ENCODE measurements around the gene SSBP3. TPM values are rescaled to one million over a fixed set of nuclear protein-coding genes. Genes with fewer than 3 reads are reported as not detected.
"Not testable (repeated sequence)": the region's sequence is repeated elsewhere in the genome, so short reads cannot be mapped to it uniquely, and the experiment has no call there.

The SSBP3 gene
- polyA plus RNA-seq, 1 donor from 2014 or later, result 6.6 TPM

GRCh38 chr1:54225986-54226559 lies 180.1 kb downstream of the SSBP3 start:
- Mint-ChIP-seq H3K27me3 (no peaks in the 10 kb centered on the region), H3K9me3 (no peaks in the 10 kb centered on the region), H3K4me3 (no peak overlapping the region), H3K36me3 (no peaks in the 10 kb centered on the region), H3K4me1 (no peaks in the 10 kb centered on the region), H3K27ac (no peak overlapping the region)

- H3K4me1 Mint-ChIP-seq, result no peaks in the 10 kb centered on the region
- no peaks in the 10 kb centered on the region for H3K27me3 Mint-ChIP-seq
- H3K9me3 Mint-ChIP-seq, result no peaks in the 10 kb centered on the region
- peak overlapping the region in 1 of 3 donors; percentile 21 for H3K27ac Mint-ChIP-seq
- H3K36me3 Mint-ChIP-seq, result no peaks in the 10 kb centered on the region
- no peak overlapping the region for H3K4me3 Mint-ChIP-seq
Measured at GRCh38 chr1:54225378-54225777, 180.8 kb downstream of the SSBP3 start.

- Mint-ChIP-seq H3K36me3 (no peaks in the 10 kb centered on the region), H3K4me1 (no peaks in the 10 kb centered on the region), H3K4me3 (no peak overlapping the region), H3K27me3 (no peaks in the 10 kb centered on the region), H3K9me3 (no peaks in the 10 kb centered on the region), H3K27ac (no peak overlapping the region)
Measured at GRCh38 chr1:54224233-54224632, 182.0 kb downstream of the SSBP3 start.

- Mint-ChIP-seq H3K27ac (no peak overlapping the region), H3K4me1 (no peaks in the 10 kb centered on the region), H3K9me3 (no peaks in the 10 kb centered on the region), H3K27me3 (no peaks in the 10 kb centered on the region), H3K4me3 (no peak overlapping the region), H3K36me3 (peaks cover under 1% of the 10 kb centered on the region)
Measured at GRCh38 chr1:54223441-54224202, 182.6 kb downstream of the SSBP3 start.

- Mint-ChIP-seq H3K9me3 (no peaks in the 10 kb centered on the region), H3K27me3 (no peaks in the 10 kb centered on the region), H3K4me3 (no peak overlapping the region), H3K27ac (peak overlapping the region in 1 of 3 donors; percentile 50), H3K4me1 (no peaks in the 10 kb centered on the region), H3K36me3 (peaks cover 2% of the 10 kb centered on the region)
Measured at GRCh38 chr1:54222711-54223110, 183.5 kb downstream of the SSBP3 start.

GRCh38 chr1:54221867-54222484 lies 184.2 kb downstream of the SSBP3 start:
- Mint-ChIP-seq H3K9me3 (no peaks in the 10 kb centered on the region), H3K36me3 (peaks cover 4% of the 10 kb centered on the region), H3K27ac (no peak overlapping the region), H3K4me1 (peaks cover 0 to 3% (median 0%) of the 10 kb centered on the region in 3 donors), H3K27me3 (no peaks in the 10 kb centered on the region), H3K4me3 (no peak overlapping the region)

- Mint-ChIP-seq H3K4me1 (peaks cover 0 to 3% (median 0%) of the 10 kb centered on the region in 3 donors), H3K4me3 (no peak overlapping the region), H3K27ac (no peak overlapping the region), H3K36me3 (peaks cover 6% of the 10 kb centered on the region), H3K9me3 (no peaks in the 10 kb centered on the region), H3K27me3 (no peaks in the 10 kb centered on the region)
Measured at GRCh38 chr1:54221113-54221834, 184.9 kb downstream of the SSBP3 start.

- Mint-ChIP-seq H3K27me3 (no peaks in the 10 kb centered on the region), H3K36me3 (peaks cover 6% of the 10 kb centered on the region), H3K27ac (no peak overlapping the region), H3K4me3 (no peak overlapping the region), H3K9me3 (no peaks in the 10 kb centered on the region), H3K4me1 (peaks cover 0 to 3% (median 0%) of the 10 kb centered on the region in 3 donors)
Measured at GRCh38 chr1:54220004-54220811, 186.0 kb downstream of the SSBP3 start.

GRCh38 chr1:54219688-54220003 lies 186.5 kb downstream of the SSBP3 start:
- Mint-ChIP-seq H3K4me3 (no peak overlapping the region), H3K36me3 (peaks cover 6% of the 10 kb centered on the region), H3K27me3 (no peaks in the 10 kb centered on the region), H3K27ac (no peak overlapping the region), H3K9me3 (no peaks in the 10 kb centered on the region), H3K4me1 (peaks cover 0 to 3% (median 0%) of the 10 kb centered on the region in 3 donors)

GRCh38 chr1:54218883-54219687 lies 187.1 kb downstream of the SSBP3 start:
- Mint-ChIP-seq H3K27ac (peak overlapping the region in 1 of 3 donors; percentile 65), H3K27me3 (no peaks in the 10 kb centered on the region), H3K4me3 (no peak overlapping the region), H3K36me3 (peaks cover 6% of the 10 kb centered on the region), H3K4me1 (peaks cover 0 to 3% (median 0%) of the 10 kb centered on the region in 3 donors), H3K9me3 (no peaks in the 10 kb centered on the region)

- H3K27ac Mint-ChIP-seq, result no peak overlapping the region
- no peaks in the 10 kb centered on the region for H3K9me3 Mint-ChIP-seq
- H3K36me3 Mint-ChIP-seq, result peaks cover 8% of the 10 kb centered on the region
- H3K4me3 Mint-ChIP-seq, result no peak overlapping the region
- no peaks in the 10 kb centered on the region for H3K27me3 Mint-ChIP-seq
- peaks cover 0 to 3% (median 0%) of the 10 kb centered on the region in 3 donors for H3K4me1 Mint-ChIP-seq
Measured at GRCh38 chr1:54215523-54215922, 190.7 kb downstream of the SSBP3 start.

- Mint-ChIP-seq H3K27ac (no peak overlapping the region), H3K4me1 (peaks cover 0 to 3% (median 0%) of the 10 kb centered on the region in 3 donors), H3K4me3 (no peak overlapping the region), H3K36me3 (peaks cover 8% of the 10 kb centered on the region), H3K27me3 (no peaks in the 10 kb centered on the region), H3K9me3 (no peaks in the 10 kb centered on the region)
Measured at GRCh38 chr1:54212872-54213271, 193.3 kb downstream of the SSBP3 start.

- not testable (repeated sequence) for H3K4me1 Mint-ChIP-seq, H3K27me3 Mint-ChIP-seq, H3K4me3 Mint-ChIP-seq, H3K36me3 Mint-ChIP-seq, H3K9me3 Mint-ChIP-seq
- peak overlapping the region in 1 of 3 donors; percentile 5 for H3K27ac Mint-ChIP-seq
Measured at GRCh38 chr1:54207896-54208295, 198.3 kb downstream of the SSBP3 start.

GRCh38 chr1:54207287-54207686 lies 198.9 kb downstream of the SSBP3 start:
- peaks cover 4 to 8% (median 6%) of the 10 kb centered on the region in 3 donors for H3K4me1 Mint-ChIP-seq
- no peaks in the 10 kb centered on the region for H3K9me3 Mint-ChIP-seq
- H3K4me3 Mint-ChIP-seq, result peak overlapping the region in 1 of 4 donors; percentile 12
- H3K27me3 Mint-ChIP-seq, result no peaks in the 10 kb centered on the region
- H3K27ac Mint-ChIP-seq, result peak overlapping the region in 1 of 3 donors; percentile 5
- H3K36me3 Mint-ChIP-seq, result peaks cover 2% of the 10 kb centered on the region
